A673 (cell line): ENCODE measurements around the gene OBSCN. TPM values are rescaled to one million over a fixed set of nuclear protein-coding genes. Genes with fewer than 3 reads are reported as not detected.

Experiments used
- BruUV-seq: library from RNA; stranded (reverse); fragments of 400-500 nt; replicated peaks from 2 replicates; lab custom pipeline; 2021; lab: Mats Ljungman, UMichigan
- CTCF ChIA-PET: fragments of 300-600 bp; sonication (Branson Sonifier 250); formaldehyde crosslinking; loops from one replicate; lab custom pipeline; 2022; ENCODE audit warnings: antibody characterized with exemption; lab: Charles Lee
- POLR2A ChIA-PET: fragments of 300-600 bp; sonication (Branson Sonifier 250); formaldehyde crosslinking; loops from one replicate; lab custom pipeline; 2022; ENCODE audit warnings: antibody characterized with exemption; ENCODE audit not compliant: low non-redundant PET; lab: Charles Lee
- DNase-seq: peaks from one replicate; pipeline ENCODE4 v3.0.0-alpha.2; 2015; ENCODE audit warnings: low spot score
- H3K27ac ChIP-seq: fragments of 200-600 bp; sonication (generic); 2 replicates; pipeline ENCODE4 v1.5.1; 2016; ENCODE audit warnings: mixed run types, low read depth, mild to moderate bottlenecking, mixed read lengths, antibody characterized with exemption, low read length; ENCODE audit not compliant: poor library complexity, severe bottlenecking
- H3K27me3 ChIP-seq: fragments of 200-600 bp; sonication (generic); replicated peaks from 2 replicates; pipeline ENCODE4 v1.6.1; 2017; ENCODE audit warnings: mixed run types, low read depth, mild to moderate bottlenecking, mixed read lengths, antibody characterized with exemption, low read length; ENCODE audit not compliant: insufficient read depth, poor library complexity
- H3K36me3 ChIP-seq: fragments of 200-600 bp; sonication (generic); 2 replicates; pipeline ENCODE4 v1.6.1; 2016; ENCODE audit warnings: mixed run types, mild to moderate bottlenecking, mixed read lengths, antibody characterized with exemption, low read length; ENCODE audit not compliant: insufficient read depth, poor library complexity, severe bottlenecking
- H3K4me1 ChIP-seq: fragments of 200-600 bp; sonication (generic); 2 replicates; pipeline ENCODE4 v1.6.1; 2017; ENCODE audit warnings: mixed run types, mild to moderate bottlenecking, mixed read lengths, antibody characterized with exemption, low read length; ENCODE audit not compliant: insufficient read depth, poor library complexity, severe bottlenecking
- H3K4me3 ChIP-seq: fragments of 200-600 bp; sonication (generic); 2 replicates; pipeline ENCODE4 v1.5.1; 2016; ENCODE audit warnings: low read depth, mixed run types, mild to moderate bottlenecking, mixed read lengths, low read length; ENCODE audit not compliant: poor library complexity, severe bottlenecking
- H3K9me3 ChIP-seq: fragments of 200-600 bp; sonication (generic); 2 replicates; pipeline ENCODE4 v1.6.1; 2016; ENCODE audit warnings: mixed run types, low read depth, mild to moderate bottlenecking, mixed read lengths, antibody characterized with exemption, low read length; ENCODE audit not compliant: poor library complexity, severe bottlenecking
- EZH2 ChIP-seq: fragments of 200-600 bp; sonication (generic); IDR thresholded peaks from 2 replicates; pipeline ENCODE4 v1.6.1; 2017; ENCODE audit warnings: borderline replicate concordance, low read depth, mild to moderate bottlenecking, mixed read lengths, antibody characterized with exemption, low read length; ENCODE audit not compliant: poor library complexity, severe bottlenecking
- intact Hi-C: fragments of 100-400 bp; cut with micrococcal nuclease; formaldehyde crosslinking; loops from one replicate; pipeline ENCODE4 v1.10.0; 2022; ENCODE audit not compliant: unreplicated experiment
- total RNA-seq: library from RNA; stranded (reverse); gene quantifications from 2 replicates; pipeline ENCODE4 v1.2.3, GENCODE V29; 2021
- TF ChIP-seq, protein P1 (sequence below): fragments of 300-800, 200-600 bp; sonication (generic); conservative IDR thresholded peaks from 2 replicates; pipeline ENCODE4 v1.5.1; 2017; ENCODE audit warnings: low read depth, mild to moderate bottlenecking, antibody characterized with exemption, low read length, moderate library complexity, mixed read lengths

Gene OBSCN
- total RNA-seq, 1 experiment from 2014 or later = 37.7 TPM

DNA sequence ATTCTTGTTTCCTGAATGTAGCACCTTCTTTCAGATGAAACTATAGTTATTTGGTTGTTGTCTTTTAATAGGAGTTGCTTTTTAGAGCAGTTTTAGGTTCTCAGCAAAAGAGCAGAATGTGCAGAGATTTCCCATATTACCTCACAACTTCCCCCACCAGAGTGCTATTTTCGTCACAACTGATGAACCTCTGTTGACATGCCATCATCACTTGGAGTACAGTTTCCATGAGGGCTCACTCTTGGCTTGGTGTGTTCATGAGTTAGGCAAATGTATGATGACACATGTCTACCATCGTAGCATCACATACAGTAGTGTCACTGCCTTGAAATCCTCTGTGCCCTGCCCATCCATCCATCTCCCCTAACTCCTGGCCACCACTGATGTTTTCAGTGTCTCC is 38.5 kb upstream of the OBSCN start:
- intact Hi-C loops = no loop called here
- ChIA-PET POLR2A (no interaction called here), CTCF (no interaction called here)
- no TSS peak for BruUV-seq
- Histone ChIP-seq H3K27me3 (no peaks in the 10 kb centered on the region), H3K36me3 (no peaks in the 10 kb centered on the region), H3K4me3 (no peak overlapping the region), H3K4me1 (peaks cover 11% of the 10 kb centered on the region), H3K27ac (no peak overlapping the region), H3K9me3 (no peaks in the 10 kb centered on the region)
- TF ChIP-seq EZH2 = no peak
- TF ChIP-seq, protein P1, sequence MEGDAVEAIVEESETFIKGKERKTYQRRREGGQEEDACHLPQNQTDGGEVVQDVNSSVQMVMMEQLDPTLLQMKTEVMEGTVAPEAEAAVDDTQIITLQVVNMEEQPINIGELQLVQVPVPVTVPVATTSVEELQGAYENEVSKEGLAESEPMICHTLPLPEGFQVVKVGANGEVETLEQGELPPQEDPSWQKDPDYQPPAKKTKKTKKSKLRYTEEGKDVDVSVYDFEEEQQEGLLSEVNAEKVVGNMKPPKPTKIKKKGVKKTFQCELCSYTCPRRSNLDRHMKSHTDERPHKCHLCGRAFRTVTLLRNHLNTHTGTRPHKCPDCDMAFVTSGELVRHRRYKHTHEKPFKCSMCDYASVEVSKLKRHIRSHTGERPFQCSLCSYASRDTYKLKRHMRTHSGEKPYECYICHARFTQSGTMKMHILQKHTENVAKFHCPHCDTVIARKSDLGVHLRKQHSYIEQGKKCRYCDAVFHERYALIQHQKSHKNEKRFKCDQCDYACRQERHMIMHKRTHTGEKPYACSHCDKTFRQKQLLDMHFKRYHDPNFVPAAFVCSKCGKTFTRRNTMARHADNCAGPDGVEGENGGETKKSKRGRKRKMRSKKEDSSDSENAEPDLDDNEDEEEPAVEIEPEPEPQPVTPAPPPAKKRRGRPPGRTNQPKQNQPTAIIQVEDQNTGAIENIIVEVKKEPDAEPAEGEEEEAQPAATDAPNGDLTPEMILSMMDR = no peak
- DNase-seq = no peak

DNA sequence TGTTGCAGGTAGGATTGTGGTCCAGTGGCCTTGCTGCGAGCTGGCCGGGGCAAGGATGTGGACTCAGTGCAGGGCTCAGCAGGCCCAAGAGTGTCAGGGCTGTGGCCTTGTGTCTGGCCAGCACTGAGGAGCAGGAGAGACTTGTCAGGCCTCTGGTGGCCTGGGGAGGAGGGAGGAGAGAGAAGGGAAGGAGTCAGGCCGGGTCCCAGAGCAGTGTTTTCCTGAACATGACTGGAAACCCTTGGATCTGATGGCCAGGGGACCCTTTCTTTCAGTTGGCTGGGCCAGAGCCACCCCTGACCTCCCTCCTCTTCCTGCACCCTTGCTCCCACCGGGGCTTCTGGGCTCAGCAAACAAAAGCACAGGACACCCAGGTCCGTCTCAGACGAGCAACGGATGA is 37.2 kb upstream of the OBSCN start:
- no peak for DNase-seq
- Histone ChIP-seq H3K4me1 (peaks cover 6% of the 10 kb centered on the region), H3K4me3 (no peak overlapping the region), H3K9me3 (no peaks in the 10 kb centered on the region), H3K36me3 (no peaks in the 10 kb centered on the region), H3K27me3 (no peaks in the 10 kb centered on the region), H3K27ac (no peak overlapping the region)
- ChIA-PET POLR2A (no interaction called here), CTCF (no interaction called here)
- no peak for TF ChIP-seq EZH2
- TF ChIP-seq, protein P1 = no peak
- no TSS peak for BruUV-seq
- intact Hi-C loops = no loop called here

DNA sequence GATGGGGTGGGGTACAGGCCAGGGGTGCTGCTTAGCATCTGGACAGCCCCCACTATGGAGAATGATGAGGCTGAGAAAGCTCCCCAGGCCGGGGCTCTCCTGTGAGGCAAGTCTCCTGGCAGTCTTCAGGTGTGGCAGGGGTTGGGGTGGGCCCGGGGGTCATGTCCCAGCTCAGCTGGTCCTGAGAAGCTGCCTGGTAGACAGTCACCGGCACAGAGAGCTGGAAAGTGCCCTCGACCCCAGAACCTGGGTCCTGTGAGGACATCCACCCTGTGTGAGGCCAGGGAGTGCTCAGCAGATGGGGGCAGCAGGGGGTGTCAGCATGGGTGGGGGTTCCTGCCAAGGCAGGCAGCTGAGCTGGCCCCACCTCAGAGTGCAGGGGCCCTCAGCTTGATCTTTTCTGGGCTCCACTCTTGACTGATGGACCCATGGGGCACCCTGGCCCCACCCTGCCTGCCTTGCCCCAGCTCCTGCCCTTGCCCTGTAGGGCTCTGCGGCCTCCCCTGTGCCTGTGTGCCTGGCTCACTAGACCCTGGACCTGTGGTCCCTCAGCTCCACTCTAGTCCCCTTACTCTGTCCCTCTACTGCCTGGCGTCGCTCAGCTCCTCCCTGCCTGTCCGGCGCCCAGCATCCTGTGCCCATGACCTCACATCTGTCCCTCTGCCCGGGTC is 36.5 kb upstream of the OBSCN start:
- H3K4me3 ChIP-seq = no peak overlapping the region
- DNase-seq = no peak
- H3K27ac ChIP-seq = no peak overlapping the region
- intact Hi-C loops = no loop called here
- H3K27me3 ChIP-seq = no peaks in the 10 kb centered on the region
- TF ChIP-seq, protein P1 = no peak
- no peak for TF ChIP-seq EZH2
- no peaks in the 10 kb centered on the region for H3K36me3 ChIP-seq
- POLR2A ChIA-PET = no interaction called here
- H3K4me1 ChIP-seq = peaks cover 4% of the 10 kb centered on the region
- CTCF ChIA-PET = no interaction called here
- no peaks in the 10 kb centered on the region for H3K9me3 ChIP-seq
- BruUV-seq = no TSS peak
